Progenitor cell of endocrine pancreas (in vitro differentiated cells): Measurements from ENCODE around the gene SNX20. TPM values are rescaled to one million over a fixed set of nuclear protein-coding genes. Genes with fewer than 3 reads are reported as not detected.
A peak's percentile ranks its signal among the peaks of the same experiment; 100 is the strongest.

Experiments used
- DNase-seq: peaks from one replicate; pipeline ENCODE4 v3.0.0; 2021; ENCODE audit warnings: low spot score; ENCODE audit not compliant: unreplicated experiment
- H3K27ac Mint-ChIP-seq: 2 replicates; pipeline ENCODE4 v1.8.0; 2021; ENCODE audit warnings: mild to moderate bottlenecking, moderate library complexity, mixed read lengths
- H3K27me3 Mint-ChIP-seq: 2 replicates; pipeline ENCODE4 v1.8.0; 2021; ENCODE audit warnings: mixed read lengths
- H3K36me3 Mint-ChIP-seq: 2 replicates; pipeline ENCODE4 v1.8.0; 2022; ENCODE audit warnings: mixed read lengths; ENCODE audit not compliant: insufficient read depth
- H3K4me1 Mint-ChIP-seq: 2 replicates; pipeline ENCODE4 v1.8.0; 2021; ENCODE audit warnings: low read depth, mixed read lengths
- H3K4me3 Mint-ChIP-seq: 2 replicates; pipeline ENCODE4 v1.8.0; 2021; ENCODE audit warnings: low read depth, mild to moderate bottlenecking, moderate library complexity, mixed read lengths
- H3K9me3 Mint-ChIP-seq: 2 replicates; pipeline ENCODE4 v1.8.0; 2021; ENCODE audit warnings: low read depth, mixed read lengths
- total RNA-seq: library from RNA; stranded (reverse); gene quantifications from 2 replicates; pipeline ENCODE4 v1.2.1, GENCODE V29; 2021
- TF ChIP-seq, protein P1 (sequence below): fragments of 200-600 bp; sonication (generic); IDR thresholded peaks from one replicate; pipeline ENCODE4 v1.5.0; 2021; ENCODE audit warnings: antibody characterized with exemption, mild to moderate bottlenecking; ENCODE audit not compliant: unreplicated experiment

SNX20 gene
- total RNA-seq, 1 donor from 2014 or later, result not detected

DNA sequence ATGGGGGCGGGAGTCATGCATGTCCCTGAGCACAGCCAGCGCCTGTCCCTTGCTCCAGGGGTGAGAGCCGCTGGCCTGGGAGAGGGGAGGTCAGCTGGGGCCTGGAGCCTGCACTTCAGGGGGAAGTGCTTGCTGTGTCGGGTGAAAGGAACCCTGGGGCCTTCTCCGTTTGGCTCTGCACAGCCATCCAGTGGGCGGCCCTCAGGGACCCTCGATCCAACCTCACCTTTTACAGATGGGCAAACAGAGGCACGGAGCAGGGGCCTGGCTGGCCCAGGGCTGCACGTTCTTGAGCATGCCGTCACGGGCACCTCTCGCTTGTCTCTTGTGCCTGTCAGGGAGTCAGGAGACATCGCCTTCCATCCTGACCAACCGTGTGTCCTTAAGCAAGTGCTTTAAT, 1.8 kb downstream of the SNX20 start:
- H3K4me3 Mint-ChIP-seq, result no peak overlapping the region
- no peak for DNase-seq

DNA sequence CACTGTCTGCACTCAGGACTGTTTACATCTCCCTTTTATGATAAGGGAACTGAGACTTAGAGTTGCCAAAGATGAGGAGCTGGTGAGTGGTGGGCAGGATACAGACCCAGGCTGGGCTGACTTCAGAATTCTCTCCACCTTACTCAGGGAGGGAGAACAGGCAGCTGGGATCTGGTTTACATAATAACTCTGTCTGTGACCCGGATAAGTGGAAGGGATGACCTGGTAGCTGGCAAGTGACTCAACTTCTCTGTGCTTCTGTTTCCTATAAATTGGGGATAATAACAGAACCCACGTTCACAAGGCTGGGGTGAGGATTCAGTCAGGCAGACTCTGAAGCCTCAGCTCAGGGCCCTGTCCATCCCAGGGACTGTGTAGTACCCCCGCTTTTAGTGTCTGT, 2.6 kb downstream of the SNX20 start:
- no peaks in the 10 kb centered on the region for H3K9me3 Mint-ChIP-seq
- H3K36me3 Mint-ChIP-seq, result no peaks in the 10 kb centered on the region
- peak overlapping the region; percentile 38 for H3K27ac Mint-ChIP-seq
- DNase-seq, result no peak
- TF ChIP-seq, protein P1, sequence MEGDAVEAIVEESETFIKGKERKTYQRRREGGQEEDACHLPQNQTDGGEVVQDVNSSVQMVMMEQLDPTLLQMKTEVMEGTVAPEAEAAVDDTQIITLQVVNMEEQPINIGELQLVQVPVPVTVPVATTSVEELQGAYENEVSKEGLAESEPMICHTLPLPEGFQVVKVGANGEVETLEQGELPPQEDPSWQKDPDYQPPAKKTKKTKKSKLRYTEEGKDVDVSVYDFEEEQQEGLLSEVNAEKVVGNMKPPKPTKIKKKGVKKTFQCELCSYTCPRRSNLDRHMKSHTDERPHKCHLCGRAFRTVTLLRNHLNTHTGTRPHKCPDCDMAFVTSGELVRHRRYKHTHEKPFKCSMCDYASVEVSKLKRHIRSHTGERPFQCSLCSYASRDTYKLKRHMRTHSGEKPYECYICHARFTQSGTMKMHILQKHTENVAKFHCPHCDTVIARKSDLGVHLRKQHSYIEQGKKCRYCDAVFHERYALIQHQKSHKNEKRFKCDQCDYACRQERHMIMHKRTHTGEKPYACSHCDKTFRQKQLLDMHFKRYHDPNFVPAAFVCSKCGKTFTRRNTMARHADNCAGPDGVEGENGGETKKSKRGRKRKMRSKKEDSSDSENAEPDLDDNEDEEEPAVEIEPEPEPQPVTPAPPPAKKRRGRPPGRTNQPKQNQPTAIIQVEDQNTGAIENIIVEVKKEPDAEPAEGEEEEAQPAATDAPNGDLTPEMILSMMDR, result no peak
- H3K27me3 Mint-ChIP-seq, result peaks cover 7% of the 10 kb centered on the region
- peaks cover under 1% of the 10 kb centered on the region for H3K4me1 Mint-ChIP-seq
- H3K4me3 Mint-ChIP-seq, result no peak overlapping the region

More for the DNA sequence above, 1.8 kb downstream of the SNX20 start:
- Mint-ChIP-seq H3K9me3 (no peaks in the 10 kb centered on the region), H3K27me3 (peaks cover 7% of the 10 kb centered on the region), H3K27ac (no peak overlapping the region), H3K36me3 (no peaks in the 10 kb centered on the region), H3K4me1 (peaks cover 1% of the 10 kb centered on the region)
- TF ChIP-seq, protein P1, result no peak

DNA sequence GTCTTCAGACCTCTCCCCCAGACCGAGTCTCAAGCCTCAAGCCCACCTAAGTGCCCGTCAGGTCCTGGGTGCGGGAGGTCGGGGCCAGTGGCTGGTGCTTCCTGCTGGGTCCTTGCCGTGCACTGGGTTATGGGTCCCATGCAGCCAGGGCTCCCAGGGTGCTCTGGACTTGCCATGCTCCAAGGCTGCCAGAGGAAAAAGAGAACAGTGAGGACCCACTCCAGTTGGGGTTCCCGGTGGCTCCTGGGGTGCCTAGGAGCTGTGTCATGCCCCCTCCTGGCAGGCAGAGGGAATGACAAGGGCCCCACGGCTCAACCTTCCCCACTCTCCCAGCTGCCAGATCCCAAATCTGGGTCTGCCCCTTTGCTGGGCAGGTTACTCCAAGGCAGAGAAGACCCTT, 3.8 kb downstream of the SNX20 start:
- Mint-ChIP-seq H3K4me1 (no peaks in the 10 kb centered on the region), H3K4me3 (no peak overlapping the region), H3K27ac (no peak overlapping the region), H3K27me3 (peaks cover 7% of the 10 kb centered on the region), H3K36me3 (no peaks in the 10 kb centered on the region), H3K9me3 (no peaks in the 10 kb centered on the region)
- DNase-seq, result no peak
- TF ChIP-seq, protein P1, result peak; percentile 39

- Mint-ChIP-seq H3K27me3 (peaks cover 7% of the 10 kb centered on the region), H3K9me3 (peaks cover 4% of the 10 kb centered on the region), H3K4me3 (no peak overlapping the region), H3K36me3 (peaks cover 2% of the 10 kb centered on the region), H3K4me1 (no peaks in the 10 kb centered on the region), H3K27ac (no peak overlapping the region)
- TF ChIP-seq, protein P1, result no peak
- DNase-seq, result no peak
Observed at GRCh38 chr16:50676684-50677225, 4.4 kb downstream of the SNX20 start.

DNA sequence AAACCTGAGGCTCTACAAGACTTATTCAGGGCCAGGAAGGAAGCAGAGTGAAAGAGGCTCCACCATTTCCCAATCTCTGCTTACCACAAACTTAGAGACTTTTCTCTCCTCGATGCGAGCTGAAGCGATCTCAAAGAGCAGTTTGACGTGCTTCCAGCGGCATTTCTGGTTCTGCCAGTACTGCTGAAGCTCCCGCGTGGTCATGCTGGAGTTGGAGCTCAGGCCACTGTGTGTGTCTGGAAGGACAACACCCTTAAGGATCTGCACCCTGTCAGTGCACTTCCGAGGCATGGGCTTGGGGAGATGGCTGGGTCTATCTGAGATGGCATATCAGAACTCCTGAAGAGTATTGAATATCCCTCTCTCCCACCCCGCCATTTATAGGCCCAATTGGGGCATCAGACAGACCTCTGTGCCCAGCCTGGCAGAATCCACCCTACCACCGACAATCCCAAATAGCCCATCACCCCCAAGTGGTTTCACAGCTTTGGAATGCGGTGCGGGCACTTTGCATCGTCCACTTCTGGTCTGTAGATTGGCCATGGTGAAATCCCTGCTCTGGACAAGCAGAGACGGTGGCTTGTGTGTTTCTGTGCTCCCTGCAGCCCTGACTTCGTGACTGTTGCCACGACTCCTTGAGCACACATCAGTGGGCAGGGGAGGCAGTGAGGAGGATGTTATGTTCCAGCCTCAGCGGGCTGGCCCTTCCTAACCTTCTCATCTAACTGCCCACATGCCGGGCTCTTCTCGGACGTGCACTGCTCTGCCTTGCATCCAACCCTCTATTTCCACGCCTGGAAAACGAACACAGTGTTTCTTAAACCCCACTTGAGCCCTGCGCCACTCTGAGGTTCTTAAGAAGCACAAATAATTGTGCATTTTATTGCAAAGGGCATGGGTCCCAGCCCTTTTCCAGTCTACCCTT, 5.2 kb downstream of the SNX20 start:
- Mint-ChIP-seq H3K4me1 (no peaks in the 10 kb centered on the region), H3K27ac (no peak overlapping the region), H3K9me3 (peaks cover 9% of the 10 kb centered on the region), H3K4me3 (no peak overlapping the region), H3K27me3 (peaks cover 7% of the 10 kb centered on the region), H3K36me3 (peaks cover 2% of the 10 kb centered on the region)
- DNase-seq, result no peak
- TF ChIP-seq, protein P1, result no peak
